HepG2 (cell line): ENCODE results near the gene GON4L. TPM values are rescaled to one million over a fixed set of nuclear protein-coding genes. Genes with fewer than 3 reads are reported as not detected.

Experiments used
- FOXP1 ChIP-seq, 2 experiments: fragments of 450-650 bp in 1 of 2; IDR thresholded peaks; 2 replicates each; pipeline ENCODE4 v1.6.1; 2017 to 2018; ENCODE audit warnings: antibody characterized with exemption in 1 of 2
- GTF2F1 ChIP-seq: fragments of 150-350 bp; IDR thresholded peaks from 2 replicates; pipeline ENCODE4 v1.6.1; 2014; ENCODE audit warnings: low read length
- RCOR2 ChIP-seq: IDR thresholded peaks from 2 replicates; pipeline ENCODE4 v1.6.1; 2016; ENCODE audit warnings: missing biosample characterization, missing genetic modification reagents
- REL ChIP-seq: sonication (generic); formaldehyde crosslinking; conservative IDR thresholded peaks from 2 replicates; pipeline ENCODE4 v1.8.0; 2022; ENCODE audit warnings: mild to moderate bottlenecking, missing genetic modification reagents, moderate library complexity
- SMAD1 ChIP-seq: sonication (generic); formaldehyde crosslinking; IDR thresholded peaks from 2 replicates; pipeline ENCODE4 v1.4.0; 2020; ENCODE audit warnings: missing genetic modification reagents, low read depth, mild to moderate bottlenecking, borderline replicate concordance
- THAP11 ChIP-seq: IDR thresholded peaks from 2 replicates; pipeline ENCODE4 v1.6.1; 2016; ENCODE audit warnings: missing biosample characterization, missing genetic modification reagents
- ZEB1 ChIP-seq: IDR thresholded peaks from 2 replicates; pipeline ENCODE4 v1.6.1; 2012; ENCODE audit warnings: mild to moderate bottlenecking, low read depth, inconsistent platforms; ENCODE audit not compliant: insufficient replicate concordance
- ZKSCAN1 ChIP-seq: fragments of 150-350 bp; IDR thresholded peaks from 2 replicates; pipeline ENCODE4 v1.6.1; 2014; ENCODE audit warnings: low read length
- ZKSCAN5 ChIP-seq: sonication (generic); formaldehyde crosslinking; IDR thresholded peaks from 2 replicates; pipeline ENCODE4 v1.5.1; 2020; ENCODE audit warnings: mild to moderate bottlenecking, missing genetic modification reagents
- ZNF337 ChIP-seq: sonication (generic); formaldehyde crosslinking; IDR thresholded peaks from 2 replicates; pipeline ENCODE4 v1.5.1; 2020; ENCODE audit warnings: missing genetic modification reagents, low read depth, mild to moderate bottlenecking, borderline replicate concordance
- ZNF552 ChIP-seq: sonication (generic); formaldehyde crosslinking; IDR thresholded peaks from 2 replicates; pipeline ENCODE4 v1.9.0; 2022; ENCODE audit warnings: missing genetic modification reagents, mild to moderate bottlenecking, borderline replicate concordance
- ZNF644 ChIP-seq: IDR thresholded peaks from 2 replicates; pipeline ENCODE4 v1.6.1; 2016; ENCODE audit warnings: low read depth
- polyA plus RNA-seq, 8 experiments: library from polyadenylated mRNA; depleted of rRNA in 3 of 8; stranded (reverse) in 7 of 8; unstranded in 1 of 8; fragments of >200 nt; fragmentation: Illumina TruSeq in 4 of 8; extraction: Trizol in 4 of 8; gene quantifications; 2 replicates each; pipeline versions ENCODE4 v1.2.1 to v1.2.3, GENCODE V29; 2011 to 2016; ENCODE audit warnings: low read depth in 4 of 8, missing spikeins in 1 of 8, mixed read lengths in 1 of 8; ENCODE audit not compliant: insufficient read depth in 1 of 8
- total RNA-seq, 5 experiments: library from RNA; depleted of rRNA; stranded (reverse); fragments of >200 nt; fragmentation: Illumina TruSeq; extraction: Trizol; gene quantifications; 2 replicates each; pipeline ENCODE4 v1.2.3, GENCODE V29; 2016; ENCODE audit warnings: low read depth in 1 of 5
- TF ChIP-seq, protein P1 (sequence below): IDR thresholded peaks from 2 replicates; pipeline ENCODE4 v1.6.1; 2016; ENCODE audit warnings: control low read depth
- TF ChIP-seq, protein P2 (sequence below), 2 experiments: sonication (generic) in 1 of 2; formaldehyde crosslinking in 1 of 2; IDR thresholded peaks; 2 replicates each; pipeline versions ENCODE4 v1.6.1 to v1.9.0; 2014 to 2022; ENCODE audit warnings: antibody characterized with exemption in 1 of 2, borderline replicate concordance in 1 of 2, inconsistent platforms in 1 of 2, low read depth in 1 of 2, missing genetic modification reagents in 1 of 2
- TF ChIP-seq, protein P3 (sequence below): sonication (generic); formaldehyde crosslinking; IDR thresholded peaks from 2 replicates; pipeline ENCODE4 v1.4.0; 2020; ENCODE audit warnings: mild to moderate bottlenecking, missing genetic modification reagents
- TF ChIP-seq, protein P4 (sequence below): sonication (generic); formaldehyde crosslinking; IDR thresholded peaks from 2 replicates; pipeline ENCODE4 v1.8.0; 2022; ENCODE audit warnings: mild to moderate bottlenecking, missing genetic modification reagents, moderate library complexity
- TF ChIP-seq, protein P5 (sequence below): IDR thresholded peaks from 2 replicates; pipeline ENCODE4 v1.6.1; 2016; ENCODE audit warnings: low read depth, control low read depth
- TF ChIP-seq, protein P6 (sequence below): sonication (generic); formaldehyde crosslinking; IDR thresholded peaks from 2 replicates; pipeline ENCODE4 v1.4.0; 2020; ENCODE audit warnings: missing genetic modification reagents, borderline replicate concordance

GON4L gene
- total and polyA plus RNA-seq, 2 of the 13 experiments (the other 11 are each of a cell fraction or from before 2014, with no cell fraction given): 14.6 to 19.6 TPM

DNA sequence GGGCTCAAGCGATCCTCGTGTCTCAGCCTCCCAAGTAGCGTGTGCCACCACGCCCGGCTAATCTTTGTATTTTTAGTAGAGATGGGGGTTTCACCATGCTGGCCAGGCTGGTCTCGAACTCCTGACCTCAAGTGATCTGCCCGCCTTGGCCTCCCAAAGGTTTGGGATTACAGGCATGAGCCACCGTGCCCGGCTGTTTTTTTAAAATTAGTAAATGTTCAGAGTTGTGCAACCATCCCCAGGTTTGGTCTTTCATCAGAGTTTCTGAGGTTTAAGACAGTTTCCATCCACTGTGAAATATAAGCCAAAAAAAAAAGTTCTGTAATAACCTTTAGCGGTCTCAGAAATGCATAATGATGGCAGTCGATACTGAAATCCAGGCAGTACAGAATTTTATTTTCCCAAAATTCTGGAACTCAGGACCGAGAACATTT is 1.8 kb upstream of the GON4L start (continued):
- TF ChIP-seq, protein P1, sequence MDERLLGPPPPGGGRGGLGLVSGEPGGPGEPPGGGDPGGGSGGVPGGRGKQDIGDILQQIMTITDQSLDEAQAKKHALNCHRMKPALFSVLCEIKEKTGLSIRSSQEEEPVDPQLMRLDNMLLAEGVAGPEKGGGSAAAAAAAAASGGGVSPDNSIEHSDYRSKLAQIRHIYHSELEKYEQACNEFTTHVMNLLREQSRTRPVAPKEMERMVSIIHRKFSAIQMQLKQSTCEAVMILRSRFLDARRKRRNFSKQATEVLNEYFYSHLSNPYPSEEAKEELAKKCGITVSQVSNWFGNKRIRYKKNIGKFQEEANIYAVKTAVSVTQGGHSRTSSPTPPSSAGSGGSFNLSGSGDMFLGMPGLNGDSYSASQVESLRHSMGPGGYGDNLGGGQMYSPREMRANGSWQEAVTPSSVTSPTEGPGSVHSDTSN (CRISPR knock-in tag): no peak
- TF ChIP-seq GTF2F1: no peak
- no peak for TF ChIP-seq REL (CRISPR knock-in tag)
- no peak for TF ChIP-seq SMAD1 (CRISPR knock-in tag)
- TF ChIP-seq, protein P2, sequence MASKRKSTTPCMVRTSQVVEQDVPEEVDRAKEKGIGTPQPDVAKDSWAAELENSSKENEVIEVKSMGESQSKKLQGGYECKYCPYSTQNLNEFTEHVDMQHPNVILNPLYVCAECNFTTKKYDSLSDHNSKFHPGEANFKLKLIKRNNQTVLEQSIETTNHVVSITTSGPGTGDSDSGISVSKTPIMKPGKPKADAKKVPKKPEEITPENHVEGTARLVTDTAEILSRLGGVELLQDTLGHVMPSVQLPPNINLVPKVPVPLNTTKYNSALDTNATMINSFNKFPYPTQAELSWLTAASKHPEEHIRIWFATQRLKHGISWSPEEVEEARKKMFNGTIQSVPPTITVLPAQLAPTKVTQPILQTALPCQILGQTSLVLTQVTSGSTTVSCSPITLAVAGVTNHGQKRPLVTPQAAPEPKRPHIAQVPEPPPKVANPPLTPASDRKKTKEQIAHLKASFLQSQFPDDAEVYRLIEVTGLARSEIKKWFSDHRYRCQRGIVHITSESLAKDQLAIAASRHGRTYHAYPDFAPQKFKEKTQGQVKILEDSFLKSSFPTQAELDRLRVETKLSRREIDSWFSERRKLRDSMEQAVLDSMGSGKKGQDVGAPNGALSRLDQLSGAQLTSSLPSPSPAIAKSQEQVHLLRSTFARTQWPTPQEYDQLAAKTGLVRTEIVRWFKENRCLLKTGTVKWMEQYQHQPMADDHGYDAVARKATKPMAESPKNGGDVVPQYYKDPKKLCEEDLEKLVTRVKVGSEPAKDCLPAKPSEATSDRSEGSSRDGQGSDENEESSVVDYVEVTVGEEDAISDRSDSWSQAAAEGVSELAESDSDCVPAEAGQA (IDR thresholded peaks at IDR 0.05; ENCODE audit: low read depth): no peak
- TF ChIP-seq, protein P2 (CRISPR knock-in tag; IDR thresholded peaks at IDR 0.05; ENCODE audit: borderline replicate concordance): no peak
- no peak for TF ChIP-seq ZNF552 (CRISPR knock-in tag)
- TF ChIP-seq, protein P3, sequence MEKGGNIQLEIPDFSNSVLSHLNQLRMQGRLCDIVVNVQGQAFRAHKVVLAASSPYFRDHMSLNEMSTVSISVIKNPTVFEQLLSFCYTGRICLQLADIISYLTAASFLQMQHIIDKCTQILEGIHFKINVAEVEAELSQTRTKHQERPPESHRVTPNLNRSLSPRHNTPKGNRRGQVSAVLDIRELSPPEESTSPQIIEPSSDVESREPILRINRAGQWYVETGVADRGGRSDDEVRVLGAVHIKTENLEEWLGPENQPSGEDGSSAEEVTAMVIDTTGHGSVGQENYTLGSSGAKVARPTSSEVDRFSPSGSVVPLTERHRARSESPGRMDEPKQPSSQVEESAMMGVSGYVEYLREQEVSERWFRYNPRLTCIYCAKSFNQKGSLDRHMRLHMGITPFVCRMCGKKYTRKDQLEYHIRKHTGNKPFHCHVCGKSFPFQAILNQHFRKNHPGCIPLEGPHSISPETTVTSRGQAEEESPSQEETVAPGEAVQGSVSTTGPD (CRISPR knock-in tag): no peak
- no peak for TF ChIP-seq ZNF644 (CRISPR knock-in tag)
- TF ChIP-seq, protein P4, sequence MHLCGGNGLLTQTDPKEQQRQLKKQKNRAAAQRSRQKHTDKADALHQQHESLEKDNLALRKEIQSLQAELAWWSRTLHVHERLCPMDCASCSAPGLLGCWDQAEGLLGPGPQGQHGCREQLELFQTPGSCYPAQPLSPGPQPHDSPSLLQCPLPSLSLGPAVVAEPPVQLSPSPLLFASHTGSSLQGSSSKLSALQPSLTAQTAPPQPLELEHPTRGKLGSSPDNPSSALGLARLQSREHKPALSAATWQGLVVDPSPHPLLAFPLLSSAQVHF (CRISPR knock-in tag): no peak
- TF ChIP-seq, protein P5, sequence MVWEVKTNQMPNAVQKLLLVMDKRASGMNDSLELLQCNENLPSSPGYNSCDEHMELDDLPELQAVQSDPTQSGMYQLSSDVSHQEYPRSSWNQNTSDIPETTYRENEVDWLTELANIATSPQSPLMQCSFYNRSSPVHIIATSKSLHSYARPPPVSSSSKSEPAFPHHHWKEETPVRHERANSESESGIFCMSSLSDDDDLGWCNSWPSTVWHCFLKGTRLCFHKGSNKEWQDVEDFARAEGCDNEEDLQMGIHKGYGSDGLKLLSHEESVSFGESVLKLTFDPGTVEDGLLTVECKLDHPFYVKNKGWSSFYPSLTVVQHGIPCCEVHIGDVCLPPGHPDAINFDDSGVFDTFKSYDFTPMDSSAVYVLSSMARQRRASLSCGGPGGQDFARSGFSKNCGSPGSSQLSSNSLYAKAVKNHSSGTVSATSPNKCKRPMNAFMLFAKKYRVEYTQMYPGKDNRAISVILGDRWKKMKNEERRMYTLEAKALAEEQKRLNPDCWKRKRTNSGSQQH (CRISPR knock-in tag): no peak
- TF ChIP-seq, protein P6, sequence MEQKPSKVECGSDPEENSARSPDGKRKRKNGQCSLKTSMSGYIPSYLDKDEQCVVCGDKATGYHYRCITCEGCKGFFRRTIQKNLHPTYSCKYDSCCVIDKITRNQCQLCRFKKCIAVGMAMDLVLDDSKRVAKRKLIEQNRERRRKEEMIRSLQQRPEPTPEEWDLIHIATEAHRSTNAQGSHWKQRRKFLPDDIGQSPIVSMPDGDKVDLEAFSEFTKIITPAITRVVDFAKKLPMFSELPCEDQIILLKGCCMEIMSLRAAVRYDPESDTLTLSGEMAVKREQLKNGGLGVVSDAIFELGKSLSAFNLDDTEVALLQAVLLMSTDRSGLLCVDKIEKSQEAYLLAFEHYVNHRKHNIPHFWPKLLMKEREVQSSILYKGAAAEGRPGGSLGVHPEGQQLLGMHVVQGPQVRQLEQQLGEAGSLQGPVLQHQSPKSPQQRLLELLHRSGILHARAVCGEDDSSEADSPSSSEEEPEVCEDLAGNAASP (CRISPR knock-in tag): no peak
- TF ChIP-seq ZKSCAN5 (CRISPR knock-in tag): no peak
- no peak for TF ChIP-seq FOXP1 (IDR thresholded peaks at IDR 0.05)
- no peak for TF ChIP-seq FOXP1 (CRISPR knock-in tag; IDR thresholded peaks at IDR 0.05)
- TF ChIP-seq ZNF337 (CRISPR knock-in tag): no peak
- TF ChIP-seq THAP11 (CRISPR knock-in tag): no peak
- TF ChIP-seq ZKSCAN1: no peak
- TF ChIP-seq RCOR2: 0 out of 2 replicates have a peak, but pooled peaks have one; percentile 13
- TF ChIP-seq ZEB1: no peak
